Heart right ventricle (tissue), 16 donors: ENCODE measurements around the gene LTBP1. TPM values are rescaled to one million over a fixed set of nuclear protein-coding genes. Genes with fewer than 3 reads are reported as not detected.

Experiments
- ATAC-seq, 8 donors: fragments of 200-7000 bp; cut with Tn5 transposase; one replicate each; pipeline ENCODE4 v1.9.1; 2020; ENCODE audit warnings: mild to moderate bottlenecking in 8 of 8, moderate library complexity in 8 of 8, moderate number of reproducible peaks in 1 of 8
- DNase-seq, 2 donors: peaks; one replicate each; pipeline ENCODE4 v3.0.0-alpha.2; 2020
- H3K27ac ChIP-seq, 10 donors: fragments of 200-600 bp; sonication (generic) in 2 of 10; one replicate each; pipeline versions ENCODE4 v1.5.0 to v1.8.0; 2020 to 2022; ENCODE audit warnings: mild to moderate bottlenecking in 3 of 10
- H3K27me3 ChIP-seq, 7 donors: fragments of 200-600 bp; one replicate each; pipeline ENCODE4 v1.8.0; 2021 to 2022; ENCODE audit warnings: mild to moderate bottlenecking in 2 of 7
- H3K36me3 ChIP-seq, 9 donors: fragments of 200-600 bp; sonication (generic) in 1 of 9; one replicate each; pipeline versions ENCODE4 v1.5.0 to v1.8.0; 2020 to 2022; ENCODE audit warnings: mild to moderate bottlenecking in 2 of 9
- H3K4me1 ChIP-seq, 9 donors: fragments of 200-600 bp; sonication (generic) in 1 of 9; one replicate each; pipeline versions ENCODE4 v1.5.0 to v1.8.0; 2020 to 2022; ENCODE audit warnings: mild to moderate bottlenecking in 4 of 9
- H3K4me3 ChIP-seq, 10 donors: fragments of 200-600 bp; sonication (generic) in 2 of 10; one replicate each; pipeline versions ENCODE4 v1.5.0 to v1.8.0; 2020 to 2022; ENCODE audit warnings: mild to moderate bottlenecking in 7 of 10, moderate library complexity in 2 of 10
- H3K9me3 ChIP-seq, 11 donors: fragments of 200-600 bp in 10 of 11; sonication (generic) in 2 of 11; one replicate each; pipeline versions ENCODE4 v1.5.0 to v1.8.0; 2013 to 2022; ENCODE audit warnings: mild to moderate bottlenecking in 2 of 11, control low read depth in 1 of 11, moderate library complexity in 1 of 11
- CTCF ChIP-seq, 9 donors: fragments of 200-600 bp; sonication (generic) in 2 of 9; IDR thresholded peaks; one replicate each; pipeline versions ENCODE4 v1.5.0 to v1.8.0; 2021 to 2022; ENCODE audit warnings: antibody characterized with exemption in 9 of 9, mild to moderate bottlenecking in 5 of 9, moderate library complexity in 1 of 9
- WGBS, 2 donors: extraction: QIAGEN DNeasy Blood & Tissue Kit; methylation state at CpG; one replicate each; pipeline ENCODE4 v1.1.7; 2013; ENCODE audit warnings: inconsistent platforms in 1 of 2; 5-methylcytosine and 5-hydroxymethylcytosine counted together
- intact Hi-C, 10 donors: fragments of 100-400 bp; cut with DNase I; formaldehyde crosslinking; loops; one replicate each; pipeline versions ENCODE4 v1.11.1 to v1.14.2; 2022
- polyA plus RNA-seq, 2 donors: library from polyadenylated mRNA; stranded (reverse); fragments of 200-250 nt; gene quantifications; one replicate each; pipeline ENCODE4 v1.2.3, GENCODE V29; 2013
- total RNA-seq, 10 donors: library from RNA; stranded (reverse); fragmentation: NEBNext Ultra II Directional in 3 of 10; extraction: Animal tissue kit (Norgen Biotek cat#: 25700) in 3 of 10; gene quantifications; one replicate each; pipeline versions ENCODE4 v1.2.1 to v1.2.4, GENCODE V29; 2021 to 2023
- donor health status: Arrhythmogenic right ventricular cardiomyopathy.
- donor health status: ischemic (EF 13 %, LVEDD 7.1; RV severe dilation, severe dysfunction).
- donor health status: healthy with polysubstance abuse.
- donor health status: DM: no; HTN: yes; CAD: no.
- donor health status: DM: no; HTN: no; CAD: no.
- donor health status: ischemic (EF 25% LVEDD 6.9; RV normal size, moderate dysfunction).
- donor health status: ischemic (EF 25% LVEDD 5.7; RV mildly dilated, moderate dysfunction).
- donor health status: healthy.
- donor health status: DM: yes; HTN: yes; CAD: no.
- donor health status: Ischemic cardiomyopathy.
- donor health status: ischemic (EF 35%, LVEDD 5.7; RV mildly dilated, moderate dysfunction).
- donor health status: nonischemic (EF 11% LVEDD 7.7; RV severe dilation, severe dysfunction).
- donor health status: DM: yes; HTN: yes; CAD: no.
- donor health status: PGD.
- donor health status: ischemic (EF 29% LVEDD 5.4; RV normal size, mild dysfunction).
- donor health status: nonischemic (EF 23%, LVEDD 6.1; RV moderate dilation, normal function).

The LTBP1 gene
- total and polyA plus RNA-seq, 12 donors = 22.4 to 164 (median 84.3) TPM

- ATAC-seq = no peak
- TF ChIP-seq CTCF (IDR thresholded peaks at IDR 0.05) = no peak
- peaks cover 12 to 80% (median 51%) of the 10 kb centered on the region in 9 donors for H3K4me1 ChIP-seq
Observed at GRCh38 chr2:33214857-33215256, 268.1 kb downstream of the LTBP1 start.

GRCh38 chr2:33215299-33215698 lies 268.5 kb downstream of the LTBP1 start:
- no peaks in the 10 kb centered on the region for H3K36me3 ChIP-seq
- no peaks in the 10 kb centered on the region for H3K9me3 ChIP-seq
- TF ChIP-seq CTCF (IDR thresholded peaks at IDR 0.05) = no peak
- WGBS, 2 donors = 61 to 68% methylated on average over 3 of the region's 3 CpGs
- peak overlapping the region in 6 of 10 donors; percentile 11 to 71 (median 38) for H3K27ac ChIP-seq
- ATAC-seq (peak in 7 of 8 donors; percentile 2 to 41 (median 22)), DNase-seq (peak; percentile 25 to 63)
- intact Hi-C loops = loop anchor here in 1 of 10 donors (5.0 kb wide), 1 partner anchor 83 kb away; no protein-coding TSS in a partner anchor
- H3K27me3 ChIP-seq = no peaks in the 10 kb centered on the region
- H3K4me3 ChIP-seq = no peak overlapping the region
- peaks cover 12 to 80% (median 52%) of the 10 kb centered on the region in 9 donors for H3K4me1 ChIP-seq

More at GRCh38 chr2:33214857-33215256, 268.1 kb downstream of the LTBP1 start:
- H3K27ac ChIP-seq = peak overlapping the region in 8 of 10 donors; percentile 11 to 71 (median 34)
- peak overlapping the region in 1 of 10 donors; percentile 11 for H3K4me3 ChIP-seq
- 22 to 43% methylated on average over 6 of the region's 6 CpGs for WGBS, 2 donors
- H3K9me3 ChIP-seq = no peaks in the 10 kb centered on the region
- no peak for DNase-seq
- intact Hi-C loops = loop anchor here in 1 of 10 donors (5.0 kb wide), 1 partner anchor 83 kb away; no protein-coding TSS in a partner anchor
- H3K36me3 ChIP-seq = no peaks in the 10 kb centered on the region
- no peaks in the 10 kb centered on the region for H3K27me3 ChIP-seq

- DNase-seq (no peak), ATAC-seq (no peak)
- peaks cover 9 to 80% (median 57%) of the 10 kb centered on the region in 9 donors for H3K4me1 ChIP-seq
- TF ChIP-seq CTCF (IDR thresholded peaks at IDR 0.05) = no peak
- no peak overlapping the region for H3K4me3 ChIP-seq
- H3K27ac ChIP-seq = peak overlapping the region in 7 of 10 donors; percentile 11 to 73 (median 60)
- H3K9me3 ChIP-seq = no peaks in the 10 kb centered on the region
- 94 to 95% methylated on average over 3 of the region's 3 CpGs for WGBS, 2 donors
- H3K27me3 ChIP-seq = no peaks in the 10 kb centered on the region
- intact Hi-C loops = loop anchor here in 2 of 10 donors (2.0 to 5.0 kb wide), 2 partner anchors 81 to 84 kb away; no protein-coding TSS in a partner anchor
- peaks cover 0 to 3% (median 0%) of the 10 kb centered on the region in 9 donors for H3K36me3 ChIP-seq
Observed at GRCh38 chr2:33215983-33216382, 269.2 kb downstream of the LTBP1 start.

GRCh38 chr2:33216508-33217182 lies 269.9 kb downstream of the LTBP1 start:
- DNase-seq (peak; percentile 59 to 65), ATAC-seq (peak; percentile 50 to 92 (median 82))
- Histone ChIP-seq H3K4me3 (no peak overlapping the region), H3K27me3 (no peaks in the 10 kb centered on the region), H3K9me3 (no peaks in the 10 kb centered on the region), H3K36me3 (peaks cover 0 to 7% (median 0%) of the 10 kb centered on the region in 9 donors), H3K4me1 (peaks cover 9 to 77% (median 56%) of the 10 kb centered on the region in 9 donors), H3K27ac (peak overlapping the region in 8 of 10 donors; percentile 26 to 73 (median 60))
- no peak for TF ChIP-seq CTCF (IDR thresholded peaks at IDR 0.05)
- 41 to 42% methylated on average over 3 of the region's 3 CpGs for WGBS, 2 donors
- intact Hi-C loops = loop anchor here in 2 of 10 donors (2.0 to 5.0 kb wide), 2 partner anchors 82 to 84 kb away; no protein-coding TSS in a partner anchor
